HepG2 (cell line): Measurements from ENCODE around the gene IGFBP6. TPM values are rescaled to one million over a fixed set of nuclear protein-coding genes. Genes with fewer than 3 reads are reported as not detected.

Experiments
- ARID2 ChIP-seq: sonication (generic); formaldehyde crosslinking; IDR thresholded peaks from 2 replicates; pipeline ENCODE4 v1.8.1; 2022; ENCODE audit warnings: mild to moderate bottlenecking, missing genetic modification reagents, borderline replicate concordance
- ARNTL ChIP-seq: sonication (generic); formaldehyde crosslinking; IDR thresholded peaks from 2 replicates; pipeline ENCODE4 v1.4.0; 2020; ENCODE audit warnings: mild to moderate bottlenecking, missing genetic modification reagents
- ELF4 ChIP-seq: sonication (generic); formaldehyde crosslinking; IDR thresholded peaks from 2 replicates; pipeline ENCODE4 v1.5.0; 2020; ENCODE audit warnings: missing genetic modification reagents, mild to moderate bottlenecking, moderate library complexity, borderline replicate concordance
- ESRRA ChIP-seq: sonication (generic); formaldehyde crosslinking; IDR thresholded peaks from 2 replicates; pipeline ENCODE4 v1.5.1; 2020; ENCODE audit warnings: mild to moderate bottlenecking, low read depth, missing genetic modification reagents
- FLYWCH1 ChIP-seq: sonication (generic); formaldehyde crosslinking; IDR thresholded peaks from 2 replicates; pipeline ENCODE4 v1.8.1; 2023; ENCODE audit warnings: mild to moderate bottlenecking, missing genetic modification reagents
- HDAC2 ChIP-seq: sonication (generic); formaldehyde crosslinking; IDR thresholded peaks from 2 replicates; pipeline ENCODE4 v1.4.0; 2020; ENCODE audit warnings: missing genetic modification reagents
- HMGA1 ChIP-seq: sonication (generic); formaldehyde crosslinking; conservative IDR thresholded peaks from 2 replicates; pipeline ENCODE4 v1.4.0; 2020; ENCODE audit warnings: missing genetic modification reagents
- HNRNPK ChIP-seq: fragments of 200-400 bp; formaldehyde crosslinking; IDR thresholded peaks from 2 replicates; pipeline ENCODE4 v1.6.1; 2018; ENCODE audit warnings: low read length, low read depth, moderate library complexity, mild to moderate bottlenecking; ENCODE audit not compliant: poor library complexity, severe bottlenecking
- HOXA5 ChIP-seq: sonication (generic); formaldehyde crosslinking; IDR thresholded peaks from 2 replicates; pipeline ENCODE4 v1.4.0; 2020; ENCODE audit warnings: missing genetic modification reagents
- JARID2 ChIP-seq: sonication (generic); formaldehyde crosslinking; IDR thresholded peaks from 2 replicates; pipeline ENCODE4 v1.8.1; 2023; ENCODE audit warnings: missing genetic modification reagents, inconsistent platforms; ENCODE audit not compliant: insufficient replicate concordance
- JUN ChIP-seq: sonication (generic); formaldehyde crosslinking; IDR thresholded peaks from 2 replicates; pipeline ENCODE4 v1.4.0; 2020; ENCODE audit warnings: mild to moderate bottlenecking, missing genetic modification reagents
- KLF12 ChIP-seq: sonication (generic); formaldehyde crosslinking; IDR thresholded peaks from 2 replicates; pipeline ENCODE4 v1.4.0; 2020; ENCODE audit warnings: missing genetic modification reagents, borderline replicate concordance
- MLX ChIP-seq: IDR thresholded peaks from 2 replicates; pipeline ENCODE4 v1.6.1; 2016
- PAX8 ChIP-seq: sonication (generic); formaldehyde crosslinking; IDR thresholded peaks from 2 replicates; pipeline ENCODE4 v1.8.0; 2022; ENCODE audit warnings: mild to moderate bottlenecking, missing genetic modification reagents, borderline replicate concordance
- SMARCE1 ChIP-seq: fragments of 450-650 bp; IDR thresholded peaks from 2 replicates; pipeline ENCODE4 v1.6.1; 2017; ENCODE audit warnings: borderline replicate concordance
- SNAI1 ChIP-seq: sonication (generic); formaldehyde crosslinking; IDR thresholded peaks from 2 replicates; pipeline ENCODE4 v1.5.0; 2020; ENCODE audit warnings: mild to moderate bottlenecking, missing genetic modification reagents, borderline replicate concordance
- TBX2 ChIP-seq: sonication (generic); formaldehyde crosslinking; IDR thresholded peaks from 2 replicates; pipeline ENCODE4 v1.5.0; 2020; ENCODE audit warnings: missing genetic modification reagents, mild to moderate bottlenecking, borderline replicate concordance
- TFE3 ChIP-seq: IDR thresholded peaks from 2 replicates; pipeline ENCODE4 v1.6.1; 2016
- YEATS2 ChIP-seq: sonication (generic); formaldehyde crosslinking; IDR thresholded peaks from 2 replicates; pipeline ENCODE4 v1.4.0; 2020; ENCODE audit warnings: missing genetic modification reagents, borderline replicate concordance
- ZNF567 ChIP-seq: sonication (generic); formaldehyde crosslinking; IDR thresholded peaks from 2 replicates; pipeline ENCODE4 v1.8.1; 2023; ENCODE audit warnings: mild to moderate bottlenecking, missing genetic modification reagents, borderline replicate concordance
- ZNF713 ChIP-seq: sonication (generic); formaldehyde crosslinking; IDR thresholded peaks from 2 replicates; pipeline ENCODE4 v1.4.0; 2020; ENCODE audit warnings: mild to moderate bottlenecking, missing genetic modification reagents
- ZSCAN5A ChIP-seq: sonication (generic); formaldehyde crosslinking; IDR thresholded peaks from 2 replicates; pipeline ENCODE4 v1.8.0; 2022; ENCODE audit warnings: mild to moderate bottlenecking, missing genetic modification reagents, borderline replicate concordance
- polyA plus RNA-seq, 8 experiments: library from polyadenylated mRNA; depleted of rRNA in 3 of 8; stranded (reverse) in 7 of 8; unstranded in 1 of 8; fragments of >200 nt; fragmentation: Illumina TruSeq in 4 of 8; extraction: Trizol in 4 of 8; gene quantifications; 2 replicates each; pipeline versions ENCODE4 v1.2.1 to v1.2.3, GENCODE V29; 2011 to 2016; ENCODE audit warnings: low read depth in 4 of 8, missing spikeins in 1 of 8, mixed read lengths in 1 of 8; ENCODE audit not compliant: insufficient read depth in 1 of 8
- total RNA-seq, 5 experiments: library from RNA; depleted of rRNA; stranded (reverse); fragments of >200 nt; fragmentation: Illumina TruSeq; extraction: Trizol; gene quantifications; 2 replicates each; pipeline ENCODE4 v1.2.3, GENCODE V29; 2016; ENCODE audit warnings: low read depth in 1 of 5

Gene IGFBP6
- total and polyA plus RNA-seq, 2 of the 13 experiments (the other 11 are each of a cell fraction or from before 2014, with no cell fraction given), result 3.9 to 25.2 TPM

GRCh38 chr12:53097564-53098353, at the start of gene IGFBP6 (continued):
- no peak for TF ChIP-seq YEATS2
- TF ChIP-seq ESRRA (CRISPR knock-in tag), result peak; percentile 52; the same call in 1 of the 2 replicates
- TF ChIP-seq HOXA5 (CRISPR knock-in tag), result no peak
- TF ChIP-seq JARID2, result no peak
- no peak for TF ChIP-seq SMARCE1
- TF ChIP-seq ARID2 (CRISPR knock-in tag), result no peak
- peak; percentile 75 for TF ChIP-seq HNRNPK
- TF ChIP-seq HDAC2 (CRISPR knock-in tag), result 0 out of 2 replicates have a peak, but pooled peaks have one; percentile 36
- no peak for TF ChIP-seq FLYWCH1 (CRISPR knock-in tag)
- TF ChIP-seq PAX8 (CRISPR knock-in tag), result 0 out of 2 replicates have a peak, but pooled peaks have one; percentile 80
- TF ChIP-seq HMGA1 (CRISPR knock-in tag), result no peak
- TF ChIP-seq ZNF567 (CRISPR knock-in tag), result 0 out of 2 replicates have a peak, but pooled peaks have one; percentile 32
- TF ChIP-seq ZNF713 (CRISPR knock-in tag), result 0 out of 2 replicates have a peak, but pooled peaks have one; percentile 35
- TF ChIP-seq JUN, result no peak
- TF ChIP-seq SNAI1 (CRISPR knock-in tag), result no peak
- TF ChIP-seq TBX2, result peak; percentile 67; the same call in 1 of the 2 replicates
- TF ChIP-seq MLX (CRISPR knock-in tag), result no peak
- TF ChIP-seq ELF4 (CRISPR knock-in tag), result no peak
- TF ChIP-seq TFE3 (CRISPR knock-in tag), result no peak
- TF ChIP-seq ZSCAN5A (CRISPR knock-in tag), result no peak
- peak; percentile 22; the same call in 1 of the 2 replicates for TF ChIP-seq ARNTL
- 0 out of 2 replicates have a peak, but pooled peaks have one; percentile 53 for TF ChIP-seq KLF12 (CRISPR knock-in tag)
